Right renal pelvis (tissue), 4 donors: ENCODE measurements around the gene PHKG1. TPM values are rescaled to one million over a fixed set of nuclear protein-coding genes. Genes with fewer than 3 reads are reported as not detected.
"Not testable (repeated sequence)": the region's sequence is repeated elsewhere in the genome, so short reads cannot be mapped to it uniquely, and the experiment has no call there.

ENCODE experiments used
- DNase-seq, 4 donors: peaks; one replicate each; pipeline ENCODE4 v3.0.0-alpha.2; 2013; ENCODE audit warnings: low read depth in 4 of 4, low spot score in 3 of 4, missing footprints in 1 of 4
- polyA plus RNA-seq, 4 donors: library from polyadenylated mRNA; unstranded; fragments of 120-200 nt; gene quantifications; one replicate each; pipeline ENCODE4 v1.2.1, GENCODE V29; 2013; ENCODE audit not compliant: insufficient read length in 4 of 4

PHKG1 gene
- 1 to 10 TPM in 2 of 4 donors, under 1 TPM in 2; 0.94 to 1.5 (median 1.1) TPM for polyA plus RNA-seq

DNA sequence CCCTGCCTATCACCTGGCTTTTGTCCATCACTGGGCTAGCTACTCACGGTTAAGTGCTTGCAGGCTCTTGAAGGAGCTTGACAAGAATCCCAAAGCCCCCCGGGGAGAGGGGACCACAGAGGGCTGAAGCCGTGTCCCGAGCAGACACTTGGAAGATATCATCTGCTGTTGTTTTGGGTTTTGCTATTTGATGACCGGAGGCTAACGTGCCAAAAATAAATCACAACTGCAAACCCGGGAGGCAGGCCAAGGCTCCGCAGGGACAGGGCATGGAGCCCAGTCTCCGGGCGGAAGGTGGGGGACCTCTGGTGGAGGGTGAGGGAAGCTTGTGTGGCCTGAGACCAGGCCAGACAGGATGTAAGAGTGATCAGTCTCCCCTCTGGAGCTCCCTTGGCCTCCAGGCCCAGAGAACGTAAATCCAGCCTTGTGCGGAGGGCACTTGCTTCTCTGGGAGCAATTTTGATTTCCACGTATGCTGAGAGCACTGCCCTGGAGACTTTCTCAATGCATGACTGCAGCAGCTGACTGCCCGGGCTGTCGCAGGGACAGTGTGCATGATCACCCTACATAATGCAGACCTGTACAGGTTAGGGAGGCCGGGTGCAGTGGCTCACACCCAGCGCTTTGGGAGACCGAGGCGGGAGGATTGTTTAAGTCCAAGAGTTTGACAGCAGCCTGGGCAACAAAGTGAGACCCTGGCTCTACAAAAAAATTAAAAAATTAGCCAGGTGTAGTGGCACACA lies at the start of gene PHKG1:
PHKG1 (minus strand) TSS at position 164 of the 743 bp plus-strand sequence. CDS start 4,011 bp downstream, outside the sequence.
- DNase-seq = no peak

DNA sequence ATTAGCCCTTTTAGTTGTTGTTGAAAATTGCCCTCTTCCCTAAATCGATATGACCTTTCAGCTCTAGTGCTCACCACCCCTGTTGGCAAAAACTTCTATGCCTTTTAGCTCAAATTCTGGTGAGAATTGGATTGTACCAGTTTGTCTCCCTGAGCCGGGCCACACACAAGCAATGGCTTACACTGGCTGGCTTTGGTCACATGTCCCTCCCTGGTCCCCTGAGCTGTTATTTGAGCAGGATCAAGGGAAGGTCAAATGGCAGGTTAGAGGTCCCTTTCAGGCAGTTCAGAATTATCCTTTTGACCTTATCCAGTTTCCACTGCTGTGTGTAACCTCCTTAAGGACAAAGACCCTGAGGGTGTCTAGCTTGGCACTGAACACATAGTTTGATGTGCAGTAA lies 38.3 kb upstream of the PHKG1 start:
- not testable (repeated sequence) for DNase-seq

DNA sequence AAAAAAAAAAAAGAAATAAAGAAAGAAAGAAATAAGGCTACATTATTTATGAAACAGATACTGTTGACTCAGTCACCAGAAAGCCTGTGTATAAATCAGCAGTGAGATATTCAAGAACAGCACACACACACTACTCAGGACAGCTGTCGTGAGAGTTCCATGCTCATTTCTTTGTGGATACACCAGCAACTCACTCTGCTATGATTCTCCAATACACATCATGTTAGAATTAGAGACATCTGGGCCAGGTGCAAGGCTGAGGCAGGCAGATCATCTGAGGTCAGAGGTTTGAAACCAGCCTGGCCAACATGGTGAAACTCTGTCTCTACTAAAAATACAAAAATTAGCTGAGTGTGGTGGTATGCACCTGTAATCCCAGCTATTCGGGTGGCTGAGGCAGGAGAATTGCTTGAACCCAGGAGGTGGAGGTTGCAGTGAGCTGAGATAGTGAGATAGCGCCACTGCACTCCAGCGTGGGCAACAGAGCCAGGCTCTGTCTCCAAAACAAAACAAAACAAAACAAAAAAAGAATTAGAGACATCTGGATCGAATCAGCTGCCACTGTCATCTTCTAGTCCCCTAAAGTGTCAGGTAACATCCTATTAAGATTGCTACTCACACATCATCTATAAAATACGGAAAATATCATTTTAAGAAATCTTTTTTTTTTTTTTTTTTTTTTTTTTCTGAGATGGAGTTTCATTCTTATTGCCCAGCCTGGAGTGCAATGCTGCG lies 34.7 kb upstream of the PHKG1 start:
- no peak for DNase-seq

DNA sequence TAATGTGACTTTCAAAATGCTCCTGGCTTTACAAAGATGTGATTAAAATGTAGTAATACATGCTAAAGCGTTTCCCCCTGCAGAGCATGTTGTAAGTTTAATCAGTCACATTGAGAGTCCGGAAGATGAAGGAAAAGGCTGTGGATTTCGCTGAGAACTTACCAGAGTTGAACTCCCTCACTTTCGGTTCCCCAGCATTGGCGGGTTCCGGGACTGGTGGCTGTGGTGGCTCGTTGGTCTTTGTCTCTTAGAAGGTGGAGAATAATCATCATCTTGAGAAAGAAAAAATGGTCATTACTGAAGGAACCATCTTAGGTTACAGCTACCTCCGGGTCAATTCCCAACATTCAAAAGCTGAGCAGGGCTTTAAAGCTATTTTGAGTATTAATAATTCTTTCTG lies 33.1 kb upstream of the PHKG1 start:
- DNase-seq = no peak

DNA sequence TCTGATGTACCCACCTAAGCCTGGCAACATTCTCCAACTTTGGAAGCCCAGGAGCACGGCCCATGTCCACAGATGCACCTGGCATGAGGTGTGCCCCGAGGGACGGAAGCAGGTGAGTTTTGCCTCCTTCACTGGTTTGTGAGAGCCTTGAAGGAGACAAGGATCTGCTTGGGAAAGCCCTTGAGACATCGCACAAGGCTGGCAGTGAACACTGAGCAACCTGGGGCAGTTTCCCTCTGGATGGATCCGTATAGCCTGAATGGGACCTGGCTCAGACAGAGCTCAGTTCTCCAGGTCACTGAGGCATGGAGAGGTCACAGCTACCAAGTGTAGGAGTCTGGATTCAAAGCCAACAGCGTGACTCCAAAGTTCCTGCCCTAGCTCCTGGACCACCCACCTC lies 32.2 kb upstream of the PHKG1 start:
- no peak for DNase-seq

DNA sequence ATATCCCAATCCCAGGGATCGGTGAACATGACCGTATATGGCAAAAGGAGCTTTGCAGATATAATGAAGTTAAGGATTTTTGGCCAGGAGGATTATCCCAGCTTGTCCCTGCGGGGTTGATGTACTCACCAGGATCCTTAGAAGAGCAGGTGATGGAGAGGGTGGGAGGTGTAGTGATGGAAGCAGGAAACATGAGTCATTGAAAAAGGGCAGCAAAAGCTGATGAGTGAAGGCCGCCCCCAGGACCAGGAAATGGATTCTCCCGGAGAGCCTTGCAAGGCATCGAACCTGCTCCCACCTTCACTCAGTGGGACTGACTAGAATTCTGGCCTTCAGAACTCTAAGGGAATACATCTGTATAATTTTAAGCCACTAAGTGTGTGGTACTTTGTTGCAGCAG lies 28.7 kb upstream of the PHKG1 start:
- no peak for DNase-seq

DNA sequence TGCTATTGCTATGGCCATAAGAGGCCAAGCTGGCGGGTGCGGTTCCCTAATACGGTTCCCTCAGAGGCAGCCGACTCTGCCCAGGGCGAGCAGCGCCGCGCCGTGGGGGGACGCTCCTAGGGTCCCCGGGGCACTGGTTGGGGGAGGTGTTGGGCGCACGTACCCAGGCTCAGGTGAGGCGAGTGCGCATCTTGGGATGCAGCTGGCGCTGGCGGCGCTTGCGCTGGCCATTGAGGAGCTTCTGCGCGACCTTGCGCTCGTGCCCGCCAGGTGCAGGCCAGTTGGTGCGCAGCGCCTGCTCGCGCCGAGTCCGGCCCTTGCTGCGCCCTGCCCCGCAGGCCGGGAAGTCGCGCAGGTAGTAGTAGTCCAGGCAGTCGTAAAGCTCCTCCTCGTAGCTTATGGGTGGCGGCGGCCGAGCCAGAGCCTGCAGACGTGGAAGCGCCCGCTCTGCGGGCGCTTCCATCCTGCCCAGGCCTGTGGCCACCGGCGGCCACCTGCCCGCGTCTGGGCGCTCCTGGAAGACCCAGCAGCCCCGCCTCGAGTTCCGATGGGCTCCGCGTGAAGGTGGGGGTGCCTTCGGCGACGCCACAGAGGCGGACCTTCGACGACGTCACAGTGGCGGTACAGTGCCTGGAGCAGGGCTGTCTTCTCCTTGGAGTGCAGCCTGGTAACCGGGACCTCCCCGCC lies 23.2 kb upstream of the PHKG1 start, which contains the start of gene NUPR2:
NUPR2 (minus strand) TSS at position 566 of the 687 bp plus-strand sequence; CDS start at position 463, 103 bp downstream.
- peak in 1 of 4 donors; percentile 32 for DNase-seq

DNA sequence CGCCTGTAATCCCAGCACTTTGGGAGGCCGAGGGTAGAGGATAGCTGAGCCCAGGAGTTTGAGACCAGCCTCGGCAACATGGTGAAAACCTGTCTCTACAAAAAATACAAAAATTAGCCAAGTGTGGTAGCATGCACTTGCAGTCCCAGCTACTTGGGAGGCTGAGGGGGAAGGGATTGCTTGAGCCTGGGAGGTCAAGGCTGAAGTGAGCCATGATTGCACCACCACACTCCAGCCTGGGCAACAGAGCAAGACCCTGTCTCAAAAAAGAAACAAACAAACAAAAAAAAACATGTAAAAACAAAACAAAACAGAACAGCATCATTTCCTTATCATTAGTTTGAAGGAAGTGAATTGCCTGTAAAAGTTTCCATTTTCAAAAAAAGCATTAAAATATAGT lies 19.5 kb upstream of the PHKG1 start:
- DNase-seq = not testable (repeated sequence)

DNA sequence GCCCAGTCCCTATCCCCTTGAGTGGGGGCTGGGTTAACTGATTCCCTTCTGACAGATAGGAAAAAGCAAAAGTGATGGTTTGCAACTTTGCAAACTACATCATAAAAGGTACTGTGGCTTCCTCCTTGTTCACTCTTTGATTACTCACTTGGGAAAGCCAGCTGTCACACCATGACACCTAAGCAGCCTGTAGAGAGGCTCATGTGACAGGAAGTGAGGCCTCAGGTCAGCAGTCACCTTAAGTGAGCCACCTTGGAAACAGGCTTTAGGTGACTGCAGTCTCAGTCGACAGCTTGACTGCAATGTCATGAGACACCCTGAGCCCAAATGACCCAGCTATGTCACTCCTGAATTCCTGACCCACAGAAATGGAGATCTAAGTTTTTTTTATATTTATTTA lies 17.9 kb upstream of the PHKG1 start:
- DNase-seq = no peak

DNA sequence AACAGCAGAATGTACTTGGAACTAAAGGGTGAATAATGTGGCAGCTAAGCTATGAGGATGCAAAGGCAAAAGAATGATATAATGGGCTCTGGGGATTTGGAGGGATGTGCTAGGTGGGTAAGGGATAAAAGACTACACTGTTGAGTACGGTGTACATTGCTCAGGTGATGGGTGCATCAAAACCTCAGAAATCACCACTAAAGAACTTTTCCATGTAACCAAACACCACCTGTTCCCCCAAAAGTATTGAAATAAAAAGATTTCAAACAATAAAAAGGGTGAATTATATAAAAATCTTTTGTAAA lies 15.2 kb upstream of the PHKG1 start:
- no peak for DNase-seq

DNA sequence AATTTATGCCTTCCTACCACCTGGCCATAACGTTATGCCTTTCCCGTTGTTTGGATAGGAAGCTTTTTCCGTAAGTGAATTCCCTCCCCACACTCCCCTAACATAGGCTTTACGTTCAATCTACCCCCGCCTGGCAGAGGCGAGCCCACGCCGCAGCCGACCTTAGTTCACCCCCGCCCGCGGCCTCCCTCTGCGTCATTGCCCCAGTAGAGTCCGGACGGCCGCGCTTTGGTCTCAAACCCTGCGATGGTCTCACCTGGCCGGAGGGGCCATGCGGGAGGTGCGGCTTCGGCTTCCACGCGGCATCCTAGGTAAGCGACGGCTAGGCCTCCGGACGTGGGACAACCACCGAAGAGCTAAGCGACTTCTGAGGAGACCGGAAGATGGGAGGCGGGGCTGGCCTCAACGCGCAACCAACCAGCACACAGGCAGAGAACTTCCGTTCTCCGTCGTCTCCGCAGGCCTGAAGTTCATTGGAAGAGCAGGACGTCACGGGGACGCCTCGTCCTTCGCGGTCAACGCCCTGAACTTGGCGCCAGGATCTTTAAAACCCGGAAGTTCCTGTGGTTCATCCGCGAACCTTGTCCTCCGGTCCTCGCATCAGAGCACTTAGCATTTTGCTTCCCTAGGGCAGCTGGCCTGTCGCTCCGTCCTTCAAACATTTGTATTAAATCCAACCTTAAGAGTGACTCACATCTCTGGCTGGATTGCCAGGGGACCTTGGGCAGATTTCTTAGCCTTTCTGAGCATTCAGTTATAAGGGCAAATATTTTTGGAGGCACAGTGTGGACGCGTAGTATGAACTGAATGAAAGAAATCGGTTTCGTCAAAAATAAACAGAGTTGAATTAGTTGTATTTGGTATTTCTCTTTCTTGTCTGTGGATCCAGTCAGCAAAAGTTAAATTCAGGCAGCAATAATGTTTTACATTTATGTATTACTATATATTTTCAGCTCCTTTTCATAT lies 13.6 kb upstream of the PHKG1 start, which contains the start of gene CHCHD2:
CHCHD2 (minus strand) TSS at position 369 of the 966 bp plus-strand sequence; CDS start at position 306, 63 bp downstream.
- DNase-seq = peak; percentile 92 to 97 (median 96)

DNA sequence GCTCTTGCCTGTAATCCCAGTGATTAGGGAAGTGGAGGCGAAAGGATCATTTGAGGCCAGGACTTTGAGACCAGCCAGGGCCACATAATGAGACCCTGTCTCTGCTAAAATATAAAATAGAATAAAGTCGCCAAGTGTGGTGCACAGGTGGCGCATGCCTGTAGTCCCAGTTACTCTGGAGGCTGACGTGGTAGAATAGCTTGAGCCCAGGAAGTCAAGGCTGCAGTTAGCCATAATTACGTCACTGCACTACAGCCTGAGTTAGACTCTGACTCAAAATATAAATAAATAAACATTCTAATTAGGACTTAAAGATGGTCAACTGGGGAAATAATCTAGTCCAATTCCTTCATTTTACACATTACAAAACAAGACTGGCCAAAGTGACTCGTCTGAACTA lies 12.8 kb upstream of the PHKG1 start:
- no peak for DNase-seq

DNA sequence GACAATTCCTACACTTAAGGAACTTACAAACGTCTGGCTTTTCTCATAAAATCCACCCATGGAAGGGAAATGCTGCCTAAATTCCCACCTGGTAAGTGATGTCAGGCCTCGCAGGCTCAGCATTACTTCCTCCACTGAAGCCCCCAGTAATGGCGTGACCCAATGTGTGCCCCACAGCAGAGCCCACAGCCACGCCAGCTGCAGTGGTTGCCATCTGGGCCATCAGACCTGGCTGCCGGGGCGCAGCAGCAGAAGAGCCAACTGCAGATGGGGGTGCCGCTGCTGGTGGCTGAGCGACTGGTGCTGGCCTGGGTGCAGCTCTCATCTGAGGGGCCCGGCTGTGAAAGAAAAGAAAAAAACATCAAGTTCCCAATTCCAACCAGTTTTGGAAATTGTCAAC lies 11.4 kb upstream of the PHKG1 start:
- DNase-seq = not testable (repeated sequence)

DNA sequence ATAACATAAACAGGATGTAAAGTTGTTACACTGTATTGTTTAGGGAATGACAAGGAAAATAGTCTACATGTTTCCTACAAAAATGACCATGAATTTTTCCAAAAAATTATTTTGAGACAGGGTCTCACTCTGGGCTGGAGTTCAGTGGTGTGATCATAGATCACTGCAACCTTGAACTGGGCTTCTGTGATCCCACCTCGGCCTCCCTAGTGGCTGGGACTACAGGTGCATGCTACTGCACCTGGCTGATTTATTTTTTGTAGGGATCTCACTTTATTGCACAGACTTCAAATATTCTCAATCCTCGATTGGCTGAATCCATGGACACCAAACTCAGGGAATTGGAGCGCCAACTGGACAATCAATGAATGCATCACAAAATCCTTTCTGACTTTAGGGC lies 6.9 kb upstream of the PHKG1 start:
- DNase-seq = no peak

DNA sequence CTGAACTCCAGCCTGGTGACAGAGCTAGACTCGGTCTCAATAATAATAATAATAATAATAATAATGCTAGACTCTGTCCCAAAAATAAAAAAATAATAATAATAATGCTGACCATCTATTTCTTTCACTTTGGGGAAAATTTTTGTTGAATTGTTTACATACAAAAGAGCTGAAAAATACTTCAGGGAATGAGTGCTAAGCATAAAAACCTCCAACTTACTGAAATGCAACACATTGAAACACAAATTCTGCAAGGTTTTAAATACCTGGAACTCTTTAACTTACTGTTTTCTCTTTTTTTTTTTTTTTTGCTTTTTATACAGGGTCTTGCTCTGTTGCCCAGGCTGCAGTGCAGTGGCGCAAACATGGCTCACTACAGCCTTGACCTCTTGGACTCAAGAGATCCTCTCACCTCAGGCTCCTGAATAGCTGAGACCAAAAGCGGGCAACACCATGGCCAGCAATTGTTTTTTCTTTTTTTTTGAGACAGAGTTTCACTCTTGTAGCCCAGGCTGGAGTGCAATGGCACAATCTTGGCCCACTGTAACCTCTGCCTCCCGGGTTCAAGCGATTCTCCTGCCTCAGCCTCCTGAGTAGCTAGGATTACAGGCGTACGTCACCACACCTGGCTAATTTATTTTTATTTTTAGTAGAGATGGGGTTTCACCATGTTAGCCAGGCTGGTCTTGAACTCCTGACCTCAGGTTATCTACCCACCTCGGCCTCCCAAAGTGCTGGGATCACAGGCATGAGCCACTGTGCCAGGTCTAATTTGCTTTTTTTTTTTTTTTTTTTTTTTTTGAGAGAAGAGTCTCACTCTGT lies 5.6 kb upstream of the PHKG1 start:
- DNase-seq = not testable (repeated sequence)

DNA sequence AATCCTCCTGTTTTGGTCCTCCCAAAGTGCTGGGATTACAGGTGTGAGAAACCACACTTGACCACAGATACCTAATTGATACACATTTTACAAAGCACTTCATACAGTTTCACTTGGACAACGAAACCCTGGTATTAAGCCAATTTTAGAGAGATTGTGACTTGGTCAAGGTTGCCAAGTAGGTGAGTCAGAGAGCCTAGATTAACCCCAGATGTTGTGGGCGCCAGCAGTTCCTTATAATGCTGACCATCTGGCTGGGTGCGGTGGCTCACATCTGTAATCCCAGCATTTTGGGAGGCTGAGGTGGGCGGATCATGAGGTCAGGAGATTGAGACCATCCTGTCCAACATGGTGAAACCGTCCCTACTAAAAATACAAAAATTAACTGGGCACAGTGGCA lies 4.9 kb upstream of the PHKG1 start:
- DNase-seq = no peak

DNA sequence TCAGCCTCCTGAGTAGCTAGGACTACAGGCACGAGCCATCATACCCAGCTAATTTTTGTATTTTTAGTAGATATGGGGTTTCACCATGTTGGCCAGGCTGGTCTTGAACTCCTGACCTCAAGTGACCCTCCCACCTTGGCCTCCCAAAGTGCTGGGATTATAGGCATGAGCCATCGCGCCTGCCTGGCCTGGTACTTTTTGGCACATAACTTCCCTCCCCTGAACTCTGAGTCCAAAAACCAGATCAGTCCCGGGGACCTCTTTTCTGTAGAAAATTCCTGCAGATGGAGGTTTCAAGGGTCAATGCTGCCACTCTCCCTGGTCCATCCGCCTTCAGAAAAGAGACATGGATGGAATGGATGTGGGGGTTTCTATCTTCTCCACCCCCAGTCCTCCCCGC lies 364 bp downstream of the PHKG1 start:
- not testable (repeated sequence) for DNase-seq

DNA sequence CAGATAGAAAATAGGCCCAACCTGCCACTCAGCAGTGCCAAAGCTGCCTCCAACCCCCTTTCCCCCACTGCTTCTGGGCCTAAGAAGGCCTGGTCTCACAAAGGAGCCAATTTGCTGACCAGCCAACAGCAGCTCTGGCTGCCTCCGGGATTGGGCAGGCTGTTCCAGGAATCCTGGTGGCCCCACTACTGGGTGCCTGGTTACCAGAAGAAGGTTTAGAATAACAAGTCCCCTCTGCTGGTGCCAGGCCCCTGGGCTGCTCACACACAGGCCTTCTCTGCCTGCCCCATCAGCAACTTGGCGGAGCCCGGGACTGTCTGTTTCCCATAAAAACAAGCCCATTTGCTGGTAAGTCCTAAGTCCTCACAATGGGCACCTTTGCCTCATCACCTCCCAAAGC lies 1.2 kb downstream of the PHKG1 start:
- DNase-seq = no peak

DNA sequence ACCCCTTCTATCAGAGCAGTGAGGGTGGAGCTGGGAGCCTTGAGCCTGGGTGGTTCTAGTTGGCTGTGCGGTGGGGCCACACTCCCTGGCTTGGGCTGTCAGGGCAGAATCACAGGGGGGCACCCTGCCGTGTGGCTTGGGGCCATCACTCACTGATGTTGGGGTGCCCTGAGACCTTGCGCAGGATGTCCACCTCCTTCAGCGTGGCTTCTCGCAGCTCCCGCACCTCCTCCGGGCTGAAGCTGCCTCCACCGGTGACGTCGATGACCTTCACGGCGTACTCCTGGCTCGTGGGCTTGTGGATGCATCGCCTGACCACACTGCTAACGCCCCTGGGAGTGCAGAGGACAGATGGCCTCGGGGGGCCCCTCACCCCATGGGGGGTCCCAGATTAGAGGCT lies 5.3 kb downstream of the PHKG1 start:
- DNase-seq = no peak
